Activated CD8-positive, alpha-beta memory T cell treated with anti-CD3 and anti-CD28 coated beads, Interleukin-2, amount 10 ng/mL, durations not matched to agents 7 days and 5 days (primary cell): ENCODE measurements around the gene MTRFR. TPM values are rescaled to one million over a fixed set of nuclear protein-coding genes. Genes with fewer than 3 reads are reported as not detected.

Experiments used
- ATAC-seq: fragments of 150-1000 bp; cut with Tn5 transposase; one replicate; pipeline ENCODE4 v1.10.0; 2021; ENCODE audit warnings: moderate library complexity
- CTCF ChIA-PET: fragments of 350-600 bp; sonication (Branson Sonifier 250); formaldehyde crosslinking; loops from one replicate; lab custom pipeline; 2021; ENCODE audit warnings: antibody characterized with exemption; lab: Charles Lee
- DNase-seq: peaks from one replicate; pipeline ENCODE4 v3.0.0-alpha.2; 2020
- H3K27ac Mint-ChIP-seq: one replicate; pipeline ENCODE4 v1.8.0; 2021; ENCODE audit warnings: mild to moderate bottlenecking, mixed read lengths
- H3K27me3 Mint-ChIP-seq: one replicate; pipeline ENCODE4 v1.8.0; 2021; ENCODE audit warnings: mixed read lengths
- H3K36me3 Mint-ChIP-seq: one replicate; pipeline ENCODE4 v1.8.0; 2021; ENCODE audit warnings: mild to moderate bottlenecking, mixed read lengths
- H3K4me1 Mint-ChIP-seq: one replicate; pipeline ENCODE4 v1.8.0; 2021; ENCODE audit warnings: mixed read lengths
- H3K4me3 Mint-ChIP-seq: one replicate; pipeline ENCODE4 v1.8.0; 2021; ENCODE audit warnings: mild to moderate bottlenecking, moderate library complexity, mixed read lengths
- H3K9me3 Mint-ChIP-seq: one replicate; pipeline ENCODE4 v1.8.0; 2022; ENCODE audit warnings: low read depth, mixed read lengths
- total RNA-seq, 2 experiments: library from RNA; stranded (reverse); gene quantifications; one replicate each; pipeline ENCODE4 v1.2.3, GENCODE V29; 2021

MTRFR gene
- total RNA-seq, 2 experiments from 2014 or later, result 29.5 to 31.7 TPM

- H3K27ac Mint-ChIP-seq, result no peak overlapping the region
- no peaks in the 10 kb centered on the region for H3K27me3 Mint-ChIP-seq
- H3K4me1 Mint-ChIP-seq, result no peaks in the 10 kb centered on the region
- H3K9me3 Mint-ChIP-seq, result no peaks in the 10 kb centered on the region
- peaks cover 3% of the 10 kb centered on the region for H3K36me3 Mint-ChIP-seq
- H3K4me3 Mint-ChIP-seq, result no peak overlapping the region
- CTCF ChIA-PET, result interaction anchor here (0.7 to 1.1 kb wide), 3 partner anchors 17 to 295 kb away, joined by 3 read pairs; no protein-coding TSS in a partner anchor
- no peak for ATAC-seq
- DNase-seq, result no peak
Observed at GRCh38 chr12:123286652-123287373, 53.6 kb downstream of the MTRFR start.

GRCh38 chr12:123288751-123289346, 55.6 kb downstream of the MTRFR start:
- CTCF ChIA-PET, result no interaction called here
- Mint-ChIP-seq H3K9me3 (no peaks in the 10 kb centered on the region), H3K4me1 (no peaks in the 10 kb centered on the region), H3K4me3 (no peak overlapping the region), H3K27ac (no peak overlapping the region), H3K27me3 (no peaks in the 10 kb centered on the region), H3K36me3 (peaks cover 7% of the 10 kb centered on the region)
- ATAC-seq (no peak), DNase-seq (no peak)

GRCh38 chr12:123289911-123290310, 56.7 kb downstream of the MTRFR start:
- no peak for DNase-seq
- no peak overlapping the region for H3K4me3 Mint-ChIP-seq
- no peaks in the 10 kb centered on the region for H3K4me1 Mint-ChIP-seq
- no peaks in the 10 kb centered on the region for H3K9me3 Mint-ChIP-seq
- no peak overlapping the region for H3K27ac Mint-ChIP-seq
- CTCF ChIA-PET, result no interaction called here
- ATAC-seq, result no peak
- H3K27me3 Mint-ChIP-seq, result no peaks in the 10 kb centered on the region
- peaks cover 13% of the 10 kb centered on the region for H3K36me3 Mint-ChIP-seq

- DNase-seq (no peak), ATAC-seq (no peak)
- CTCF ChIA-PET, result interaction anchor here (1.5 kb wide), 1 partner anchor 70 kb away, joined by 3 read pairs; no protein-coding TSS in a partner anchor
- no peak overlapping the region for H3K4me3 Mint-ChIP-seq
- H3K27me3 Mint-ChIP-seq, result no peaks in the 10 kb centered on the region
- H3K9me3 Mint-ChIP-seq, result no peaks in the 10 kb centered on the region
- peaks cover 25% of the 10 kb centered on the region for H3K36me3 Mint-ChIP-seq
- H3K27ac Mint-ChIP-seq, result no peak overlapping the region
- H3K4me1 Mint-ChIP-seq, result no peaks in the 10 kb centered on the region
Observed at GRCh38 chr12:123293178-123293760, 60.0 kb downstream of the MTRFR start.

- peaks cover 51% of the 10 kb centered on the region for H3K36me3 Mint-ChIP-seq
- no peak overlapping the region for H3K27ac Mint-ChIP-seq
- ATAC-seq (no peak), DNase-seq (no peak)
- CTCF ChIA-PET, result interaction anchor here (1.2 kb wide), 1 partner anchor 277 kb away, joined by 3 read pairs; no protein-coding TSS in a partner anchor
- no peak overlapping the region for H3K4me3 Mint-ChIP-seq
- no peaks in the 10 kb centered on the region for H3K9me3 Mint-ChIP-seq
- no peaks in the 10 kb centered on the region for H3K27me3 Mint-ChIP-seq
- no peaks in the 10 kb centered on the region for H3K4me1 Mint-ChIP-seq
Observed at GRCh38 chr12:123305136-123305535, 71.9 kb downstream of the MTRFR start.

- Mint-ChIP-seq H3K27ac (no peak overlapping the region), H3K27me3 (no peaks in the 10 kb centered on the region), H3K4me3 (no peak overlapping the region), H3K36me3 (peaks cover 55% of the 10 kb centered on the region), H3K9me3 (no peaks in the 10 kb centered on the region), H3K4me1 (no peaks in the 10 kb centered on the region)
- DNase-seq, result no peak
- ATAC-seq, result no peak
- CTCF ChIA-PET, result interaction anchor here (1.2 kb wide), 1 partner anchor 276 kb away, joined by 3 read pairs; no protein-coding TSS in a partner anchor
Observed at GRCh38 chr12:123306200-123306599, 73.0 kb downstream of the MTRFR start.

Other genes with a start within 250 kb of the MTRFR start
- 10 to 100 TPM in 1 of 2 experiments, 1 to 10 TPM in 1; 8.6 to 11.6 TPM for gene PITPNM2, start 82.3 kb upstream of the MTRFR start, total RNA-seq
- 100 to 1,000 TPM; 129 to 186 TPM for gene MPHOSPH9, start 295 bp upstream of the MTRFR start, total RNA-seq
- 10 to 100 TPM; 30.5 to 48.5 TPM for gene CDK2AP1, start 38.4 kb downstream of the MTRFR start, total RNA-seq
- 10 to 100 TPM; 35.7 to 45.3 TPM for gene SBNO1, start 131.4 kb downstream of the MTRFR start, total RNA-seq
- 10 to 100 TPM; 76.3 to 79.3 TPM for gene KMT5A, start 150.7 kb downstream of the MTRFR start, total RNA-seq
- 10 to 100 TPM in 1 of 2 experiments, 1 to 10 TPM in 1; 6.3 to 11.3 TPM for gene RILPL2, start 203.2 kb downstream of the MTRFR start, total RNA-seq
- gene SNRNP35, start 224.7 kb downstream of the MTRFR start, total RNA-seq, result 10 to 100 TPM; 31.0 to 32.1 TPM